Central memory CD8-positive, alpha-beta T cell (primary cell): ENCODE data around the gene CFAP90.

Experiments
- ATAC-seq: fragments of 150-1000 bp; cut with Tn5 transposase; replicated peaks from 2 replicates; pipeline ENCODE4 v1.10.0; 2022; ENCODE audit warnings: mild to moderate bottlenecking, moderate FRiP score, moderate number of reproducible peaks; ENCODE audit not compliant: poor library complexity, severe bottlenecking; ENCODE audit errors: extremely low read depth
- DNase-seq, 2 donors: peaks; one replicate each; pipeline ENCODE4 v3.0.0; 2021; ENCODE audit warnings: low spot score in 2 of 2
- H3K27ac Mint-ChIP-seq: one replicate; pipeline ENCODE4 v1.8.0; 2022; ENCODE audit warnings: low read depth, mild to moderate bottlenecking, moderate library complexity, mixed read lengths
- H3K27me3 Mint-ChIP-seq: one replicate; pipeline ENCODE4 v1.8.0; 2022; ENCODE audit warnings: mixed read lengths
- H3K36me3 Mint-ChIP-seq: one replicate; pipeline ENCODE4 v1.8.0; 2022; ENCODE audit warnings: mild to moderate bottlenecking, moderate library complexity, mixed read lengths; ENCODE audit not compliant: insufficient read depth
- H3K4me1 Mint-ChIP-seq: one replicate; pipeline ENCODE4 v1.8.0; 2022; ENCODE audit warnings: mixed read lengths
- H3K4me3 Mint-ChIP-seq: one replicate; pipeline ENCODE4 v1.8.0; 2022; ENCODE audit warnings: mild to moderate bottlenecking, moderate library complexity, mixed read lengths
- H3K9me3 Mint-ChIP-seq: one replicate; pipeline ENCODE4 v1.8.0; 2022; ENCODE audit warnings: mixed read lengths

The CFAP90 gene

DNA sequence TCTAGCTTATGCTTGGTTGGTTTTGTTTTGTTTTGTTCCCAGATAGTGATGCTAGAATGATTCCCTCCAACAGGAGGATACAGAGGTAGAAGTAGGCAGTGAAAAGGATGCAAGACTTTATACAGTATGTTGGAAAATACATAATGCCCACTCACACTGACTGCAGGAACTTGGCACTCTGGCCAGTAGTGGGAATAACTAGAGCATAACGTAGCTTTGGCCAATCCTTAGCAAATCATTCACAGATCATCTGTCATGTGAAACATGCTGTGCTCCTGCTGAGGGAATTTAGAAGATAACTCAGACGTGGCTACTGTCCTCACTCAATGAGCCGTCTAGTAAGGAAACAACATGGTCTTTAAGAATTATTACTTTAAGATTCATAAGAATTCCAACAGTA is 13.5 kb downstream of the CFAP90 start:
- H3K9me3 Mint-ChIP-seq: no peaks in the 10 kb centered on the region
- H3K4me1 Mint-ChIP-seq: no peaks in the 10 kb centered on the region
- peaks cover 36% of the 10 kb centered on the region for H3K27me3 Mint-ChIP-seq
- no peak for DNase-seq
- H3K36me3 Mint-ChIP-seq: peaks cover 1% of the 10 kb centered on the region
- no peak overlapping the region for H3K4me3 Mint-ChIP-seq
- no peak for ATAC-seq
- H3K27ac Mint-ChIP-seq: no peak overlapping the region

GRCh38 chr5:7834982-7835381 is 16.0 kb downstream of the CFAP90 start:
- Mint-ChIP-seq H3K36me3 (no peaks in the 10 kb centered on the region), H3K27me3 (peaks cover 28% of the 10 kb centered on the region), H3K27ac (no peak overlapping the region), H3K4me3 (no peak overlapping the region), H3K9me3 (no peaks in the 10 kb centered on the region), H3K4me1 (no peaks in the 10 kb centered on the region)
- DNase-seq: no peak
- no peak for ATAC-seq

- Mint-ChIP-seq H3K9me3 (no peaks in the 10 kb centered on the region), H3K27me3 (peaks cover 53% of the 10 kb centered on the region), H3K36me3 (no peaks in the 10 kb centered on the region), H3K27ac (no peak overlapping the region), H3K4me3 (no peak overlapping the region), H3K4me1 (no peaks in the 10 kb centered on the region)
- ATAC-seq: no peak
- DNase-seq: no peak
Observed at GRCh38 chr5:7828269-7828668, 22.7 kb downstream of the CFAP90 start.

DNA sequence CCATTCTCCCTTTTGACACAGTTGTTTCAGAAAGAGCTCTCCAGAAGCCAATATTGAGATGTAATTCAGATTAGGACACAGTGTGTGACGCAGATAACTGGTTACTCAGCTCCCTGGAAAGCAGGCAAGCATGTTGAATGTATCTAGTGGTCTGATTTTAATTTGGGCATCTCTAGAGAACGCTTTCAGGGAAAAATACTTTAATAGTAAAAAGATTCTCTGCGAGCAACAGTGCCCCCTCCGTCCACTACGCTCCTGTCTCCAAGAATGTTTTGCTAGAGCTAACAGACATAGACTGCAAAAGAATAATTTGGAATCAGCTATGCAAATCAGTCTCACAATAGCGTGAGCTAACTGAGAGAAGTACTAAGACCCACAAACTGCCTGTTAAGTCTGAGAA is 23.3 kb downstream of the CFAP90 start:
- no peaks in the 10 kb centered on the region for H3K36me3 Mint-ChIP-seq
- no peak for DNase-seq
- H3K9me3 Mint-ChIP-seq: no peaks in the 10 kb centered on the region
- no peaks in the 10 kb centered on the region for H3K4me1 Mint-ChIP-seq
- no peak for ATAC-seq
- no peak overlapping the region for H3K27ac Mint-ChIP-seq
- H3K4me3 Mint-ChIP-seq: no peak overlapping the region
- H3K27me3 Mint-ChIP-seq: peaks cover 60% of the 10 kb centered on the region

GRCh38 chr5:7825630-7826029 is 25.3 kb downstream of the CFAP90 start:
- H3K27ac Mint-ChIP-seq: no peak overlapping the region
- no peaks in the 10 kb centered on the region for H3K9me3 Mint-ChIP-seq
- H3K27me3 Mint-ChIP-seq: peaks cover 66% of the 10 kb centered on the region
- H3K36me3 Mint-ChIP-seq: no peaks in the 10 kb centered on the region
- no peak for DNase-seq
- H3K4me1 Mint-ChIP-seq: no peaks in the 10 kb centered on the region
- no peak overlapping the region for H3K4me3 Mint-ChIP-seq
- no peak for ATAC-seq

GRCh38 chr5:7824995-7825394 is 25.9 kb downstream of the CFAP90 start:
- Mint-ChIP-seq H3K4me1 (no peaks in the 10 kb centered on the region), H3K4me3 (no peak overlapping the region), H3K27ac (no peak overlapping the region), H3K9me3 (no peaks in the 10 kb centered on the region), H3K36me3 (no peaks in the 10 kb centered on the region), H3K27me3 (peaks cover 68% of the 10 kb centered on the region)
- no peak for ATAC-seq
- DNase-seq: no peak

GRCh38 chr5:7823594-7823993 is 27.3 kb downstream of the CFAP90 start:
- ATAC-seq (no peak), DNase-seq (no peak)

DNA sequence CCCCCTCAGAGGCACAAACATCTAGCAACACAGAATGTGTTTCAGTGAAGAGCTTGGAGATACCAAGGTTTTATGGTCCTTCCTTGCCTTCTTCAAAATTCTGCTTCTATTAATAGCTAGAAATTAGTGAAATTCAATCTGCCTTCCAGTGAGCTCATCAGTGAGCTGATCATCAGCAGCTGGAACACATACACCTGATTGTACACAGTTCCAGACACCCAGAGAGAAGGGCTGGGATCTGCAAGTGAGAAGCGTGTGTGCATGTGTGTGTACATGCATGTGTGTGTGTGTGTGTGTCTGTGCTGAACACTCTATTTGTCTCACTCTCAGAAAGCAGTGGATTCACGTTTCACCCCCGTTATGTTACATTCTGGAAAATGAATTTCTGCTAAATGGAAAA is 28.5 kb downstream of the CFAP90 start:
- H3K4me3 Mint-ChIP-seq: no peak overlapping the region
- DNase-seq: no peak

More at GRCh38 chr5:7823594-7823993, 27.3 kb downstream of the CFAP90 start:
- no peaks in the 10 kb centered on the region for H3K9me3 Mint-ChIP-seq
- H3K4me3 Mint-ChIP-seq: no peak overlapping the region
- peaks cover 65% of the 10 kb centered on the region for H3K27me3 Mint-ChIP-seq
- no peaks in the 10 kb centered on the region for H3K36me3 Mint-ChIP-seq
- H3K4me1 Mint-ChIP-seq: no peaks in the 10 kb centered on the region
- H3K27ac Mint-ChIP-seq: no peak overlapping the region

DNA sequence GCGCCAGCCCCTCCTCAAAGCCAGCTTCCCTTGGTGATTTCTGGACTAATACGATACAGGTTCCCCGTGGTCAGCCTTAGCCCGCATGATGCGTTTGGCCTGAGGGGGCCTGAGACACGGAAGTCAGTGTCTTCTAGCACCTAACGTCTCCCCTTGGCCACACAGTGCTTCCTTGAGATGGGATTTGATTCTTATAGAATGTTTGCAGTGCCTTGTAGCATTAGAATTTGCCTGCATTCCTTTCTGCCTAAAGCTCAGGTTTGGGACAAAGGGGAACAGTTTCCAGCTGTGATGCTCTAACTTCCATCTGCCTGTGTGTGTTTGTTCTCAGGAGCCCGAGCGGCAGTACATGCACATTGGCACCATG is 34.4 kb downstream of the CFAP90 start:
- Mint-ChIP-seq H3K27me3 (peaks cover 73% of the 10 kb centered on the region), H3K9me3 (no peaks in the 10 kb centered on the region), H3K27ac (no peak overlapping the region), H3K4me1 (peaks cover 8% of the 10 kb centered on the region), H3K4me3 (no peak overlapping the region), H3K36me3 (peaks cover 2% of the 10 kb centered on the region)
- no peak for DNase-seq
- no peak for ATAC-seq

More for the DNA sequence above, 28.5 kb downstream of the CFAP90 start:
- H3K4me1 Mint-ChIP-seq: no peaks in the 10 kb centered on the region
- no peaks in the 10 kb centered on the region for H3K36me3 Mint-ChIP-seq
- ATAC-seq: no peak
- no peaks in the 10 kb centered on the region for H3K9me3 Mint-ChIP-seq
- no peak overlapping the region for H3K27ac Mint-ChIP-seq
- H3K27me3 Mint-ChIP-seq: peaks cover 65% of the 10 kb centered on the region

GRCh38 chr5:7815892-7816534 is 34.9 kb downstream of the CFAP90 start:
- no peak overlapping the region for H3K27ac Mint-ChIP-seq
- peak; percentile 24 for ATAC-seq
- peaks cover 8% of the 10 kb centered on the region for H3K4me1 Mint-ChIP-seq
- H3K9me3 Mint-ChIP-seq: no peaks in the 10 kb centered on the region
- peaks cover 70% of the 10 kb centered on the region for H3K27me3 Mint-ChIP-seq
- no peak overlapping the region for H3K4me3 Mint-ChIP-seq
- H3K36me3 Mint-ChIP-seq: peaks cover 2% of the 10 kb centered on the region
- DNase-seq: peak; percentile 16 to 37

GRCh38 chr5:7814816-7815215 is 36.1 kb downstream of the CFAP90 start:
- peaks cover 8% of the 10 kb centered on the region for H3K4me1 Mint-ChIP-seq
- H3K36me3 Mint-ChIP-seq: peaks cover 5% of the 10 kb centered on the region
- no peak overlapping the region for H3K4me3 Mint-ChIP-seq
- H3K27ac Mint-ChIP-seq: no peak overlapping the region
- peaks cover 73% of the 10 kb centered on the region for H3K27me3 Mint-ChIP-seq
- ATAC-seq (no peak), DNase-seq (no peak)
- H3K9me3 Mint-ChIP-seq: no peaks in the 10 kb centered on the region

GRCh38 chr5:7813576-7813975 is 37.4 kb downstream of the CFAP90 start:
- H3K4me3 Mint-ChIP-seq: no peak overlapping the region
- DNase-seq (no peak), ATAC-seq (no peak)
- H3K9me3 Mint-ChIP-seq: no peaks in the 10 kb centered on the region
- H3K27ac Mint-ChIP-seq: no peak overlapping the region
- peaks cover 8% of the 10 kb centered on the region for H3K4me1 Mint-ChIP-seq
- peaks cover 64% of the 10 kb centered on the region for H3K27me3 Mint-ChIP-seq
- H3K36me3 Mint-ChIP-seq: peaks cover 5% of the 10 kb centered on the region

GRCh38 chr5:7813007-7813406 is 37.9 kb downstream of the CFAP90 start:
- no peak for DNase-seq
- no peak overlapping the region for H3K4me3 Mint-ChIP-seq
- peaks cover 5% of the 10 kb centered on the region for H3K36me3 Mint-ChIP-seq
- peaks cover 8% of the 10 kb centered on the region for H3K4me1 Mint-ChIP-seq
- no peaks in the 10 kb centered on the region for H3K9me3 Mint-ChIP-seq
- no peak overlapping the region for H3K27ac Mint-ChIP-seq
- no peak for ATAC-seq
- H3K27me3 Mint-ChIP-seq: peaks cover 68% of the 10 kb centered on the region
